ENCODE results near the gene SLC26A8.
A peak's percentile ranks its signal among the peaks of the same experiment; 100 is the strongest.

Gene SLC26A8

DNA sequence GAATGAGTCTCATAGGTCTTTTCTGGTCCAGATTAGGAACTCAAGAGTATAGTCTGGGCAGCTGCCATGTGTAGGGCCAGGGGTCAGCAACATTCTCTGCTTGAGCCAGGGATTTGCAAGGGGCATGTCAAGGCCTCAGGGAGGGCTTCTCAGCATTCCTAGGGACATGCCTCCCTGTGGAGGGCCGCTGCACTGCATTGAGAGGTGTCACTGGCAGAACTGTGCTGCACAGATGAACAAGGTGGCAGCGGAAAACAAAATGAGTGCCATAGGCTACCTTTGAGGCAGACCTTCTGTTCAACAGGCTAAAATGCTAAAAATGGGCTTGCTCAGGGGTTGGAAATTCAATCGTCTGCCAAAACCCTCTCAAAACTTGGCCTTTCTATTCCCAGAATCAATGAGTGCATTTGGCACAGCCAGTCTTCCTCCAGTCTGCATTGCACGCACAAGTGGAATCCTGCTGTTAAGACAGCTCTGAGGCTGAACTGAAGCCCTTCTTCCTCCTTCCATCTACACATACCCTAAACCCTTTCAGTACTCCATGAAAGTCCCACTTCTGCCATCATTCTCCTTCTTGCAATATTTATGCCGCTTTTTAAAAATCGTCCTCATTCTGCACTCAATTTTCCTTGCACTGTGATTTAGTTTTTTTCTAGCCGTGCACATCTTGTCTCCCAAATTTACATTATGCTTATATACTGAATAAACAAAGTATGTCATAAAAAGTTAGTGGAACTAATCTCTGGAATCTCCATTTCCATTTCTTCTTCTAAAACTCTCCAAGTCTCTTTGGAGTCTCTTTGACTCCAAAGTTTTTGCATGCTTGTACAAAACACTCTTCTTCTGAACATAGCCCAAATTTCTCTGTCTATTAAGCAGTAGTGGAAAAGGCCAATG is 51.7 kb downstream of the SLC26A8 start:
- H3K4me3 ChIP-seq (ENCODE audit: low read depth, low read length), result no peak overlapping the region
- TF ChIP-seq, protein P1, sequence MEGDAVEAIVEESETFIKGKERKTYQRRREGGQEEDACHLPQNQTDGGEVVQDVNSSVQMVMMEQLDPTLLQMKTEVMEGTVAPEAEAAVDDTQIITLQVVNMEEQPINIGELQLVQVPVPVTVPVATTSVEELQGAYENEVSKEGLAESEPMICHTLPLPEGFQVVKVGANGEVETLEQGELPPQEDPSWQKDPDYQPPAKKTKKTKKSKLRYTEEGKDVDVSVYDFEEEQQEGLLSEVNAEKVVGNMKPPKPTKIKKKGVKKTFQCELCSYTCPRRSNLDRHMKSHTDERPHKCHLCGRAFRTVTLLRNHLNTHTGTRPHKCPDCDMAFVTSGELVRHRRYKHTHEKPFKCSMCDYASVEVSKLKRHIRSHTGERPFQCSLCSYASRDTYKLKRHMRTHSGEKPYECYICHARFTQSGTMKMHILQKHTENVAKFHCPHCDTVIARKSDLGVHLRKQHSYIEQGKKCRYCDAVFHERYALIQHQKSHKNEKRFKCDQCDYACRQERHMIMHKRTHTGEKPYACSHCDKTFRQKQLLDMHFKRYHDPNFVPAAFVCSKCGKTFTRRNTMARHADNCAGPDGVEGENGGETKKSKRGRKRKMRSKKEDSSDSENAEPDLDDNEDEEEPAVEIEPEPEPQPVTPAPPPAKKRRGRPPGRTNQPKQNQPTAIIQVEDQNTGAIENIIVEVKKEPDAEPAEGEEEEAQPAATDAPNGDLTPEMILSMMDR (IDR thresholded peaks at IDR 0.05; ENCODE audit: low read depth, low read length), result no peak
- in situ Hi-C loops (cut with HindIII; ENCODE audit: low sequenced_read_pairs), result no loop called here
- DNase-seq (ENCODE audit: low read depth, low spot score), result no peak

DNA sequence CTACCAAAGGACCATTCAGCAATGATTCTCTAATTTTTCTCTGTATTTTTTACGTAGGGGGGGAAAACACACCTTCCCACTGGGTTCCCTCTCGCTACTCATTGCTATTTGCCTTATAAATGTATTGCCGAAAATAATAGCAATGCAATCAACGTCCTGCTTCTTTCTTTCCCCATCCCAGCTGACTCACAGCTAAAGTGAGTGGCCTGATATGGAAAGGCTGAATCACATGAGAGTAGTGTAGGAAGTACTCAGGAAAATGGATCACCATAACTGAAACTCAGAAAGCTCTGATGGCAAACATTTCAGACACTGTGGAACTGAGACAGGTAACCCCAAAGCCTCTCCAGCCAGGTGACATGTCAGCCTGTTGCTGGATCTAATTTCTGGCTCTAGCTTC is 54.3 kb downstream of the SLC26A8 start:
- DNase-seq (ENCODE audit: low read depth, low spot score), result peak; percentile 53
- H3K4me3 ChIP-seq (ENCODE audit: low read depth, low read length), result no peak overlapping the region
- in situ Hi-C loops (cut with HindIII; ENCODE audit: low sequenced_read_pairs), result no loop called here
- TF ChIP-seq, protein P1 (IDR thresholded peaks at IDR 0.05; ENCODE audit: low read depth, low read length), result no peak

DNA sequence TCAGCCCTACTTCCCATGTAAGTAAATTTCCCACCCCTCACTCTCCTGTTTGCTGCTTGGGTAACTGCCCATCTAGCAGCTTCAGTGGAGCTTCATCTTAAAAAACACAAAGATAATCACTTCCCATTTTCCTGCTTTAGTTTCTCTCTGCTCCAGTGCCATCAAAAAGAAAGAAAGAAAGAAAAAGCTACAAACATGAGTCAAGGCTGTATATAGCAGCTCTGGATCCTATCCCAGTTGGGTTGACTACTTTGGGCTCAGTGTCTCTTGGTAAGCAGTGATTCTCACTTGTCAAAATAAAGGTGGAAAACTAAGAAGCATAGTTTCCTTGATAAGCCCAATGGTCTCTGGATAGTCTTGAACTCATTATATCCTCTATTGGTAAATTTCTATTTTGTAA is 54.8 kb downstream of the SLC26A8 start:
- in situ Hi-C loops (cut with HindIII; ENCODE audit: low sequenced_read_pairs), result no loop called here
- no peak for DNase-seq (ENCODE audit: low read depth, low spot score)
- no peak overlapping the region for H3K4me3 ChIP-seq (ENCODE audit: low read depth, low read length)
- TF ChIP-seq, protein P1 (IDR thresholded peaks at IDR 0.05; ENCODE audit: low read depth, low read length), result no peak

DNA sequence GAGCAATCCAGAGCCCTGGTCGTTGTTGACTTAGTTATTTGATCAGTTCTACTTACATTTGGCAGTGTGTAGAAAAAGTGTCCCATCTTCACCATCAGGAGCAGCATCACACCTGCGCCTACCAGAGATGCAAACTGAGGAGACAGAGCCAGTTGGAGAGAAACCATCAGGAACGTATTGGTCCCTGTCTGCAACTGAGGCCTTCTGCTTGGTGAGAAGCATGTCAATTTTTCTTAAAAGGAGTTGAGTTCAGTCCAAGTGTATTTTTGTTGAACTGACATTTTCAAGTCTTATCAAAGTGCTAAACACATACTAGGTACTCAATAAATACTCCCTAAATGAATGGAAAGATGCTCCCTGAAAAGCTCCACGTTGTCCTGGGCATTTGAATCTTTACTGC is 55.6 kb downstream of the SLC26A8 start:
- in situ Hi-C loops (cut with HindIII; ENCODE audit: low sequenced_read_pairs), result no loop called here
- no peak overlapping the region for H3K4me3 ChIP-seq (ENCODE audit: low read depth, low read length)
- DNase-seq (ENCODE audit: low read depth, low spot score), result no peak
- TF ChIP-seq, protein P1 (IDR thresholded peaks at IDR 0.05; ENCODE audit: low read depth, low read length), result no peak

DNA sequence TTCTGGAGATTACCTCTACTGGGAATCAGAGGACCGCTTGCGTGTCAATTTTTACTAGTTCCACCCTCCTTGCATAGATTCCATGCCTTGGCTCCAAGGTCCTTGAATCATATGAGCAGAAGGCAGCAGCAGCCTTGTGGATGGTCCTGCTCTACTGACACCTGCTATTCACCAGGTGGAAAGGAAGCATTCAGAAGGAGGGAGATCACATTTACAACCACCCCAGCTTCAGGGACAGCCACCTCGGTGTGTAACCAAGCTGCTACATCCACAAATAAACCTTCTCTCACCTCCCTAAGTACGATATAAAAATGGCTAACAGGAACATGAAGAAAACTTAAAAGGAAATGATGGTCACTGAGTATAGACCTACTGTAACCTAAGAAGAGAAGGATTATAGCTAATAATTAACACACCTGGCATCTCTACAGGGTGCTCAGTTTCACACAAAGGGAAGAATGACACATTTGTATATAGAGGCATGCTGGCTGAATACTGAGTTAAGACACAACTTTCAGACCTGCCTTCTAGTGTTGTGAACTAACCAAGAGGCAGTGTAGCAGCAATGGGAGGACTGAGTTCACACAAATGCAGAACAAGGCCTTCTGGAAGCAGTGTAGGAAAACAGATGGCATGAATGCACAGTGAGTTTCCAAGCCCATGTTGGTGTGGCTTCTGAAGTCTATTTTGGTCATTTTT is 57.2 kb downstream of the SLC26A8 start:
- no peak overlapping the region for H3K4me3 ChIP-seq (ENCODE audit: low read depth, low read length)
- TF ChIP-seq, protein P1 (IDR thresholded peaks at IDR 0.05; ENCODE audit: low read depth, low read length), result no peak
- in situ Hi-C loops (cut with HindIII; ENCODE audit: low sequenced_read_pairs), result no loop called here
- no peak for DNase-seq (ENCODE audit: low read depth, low spot score)

DNA sequence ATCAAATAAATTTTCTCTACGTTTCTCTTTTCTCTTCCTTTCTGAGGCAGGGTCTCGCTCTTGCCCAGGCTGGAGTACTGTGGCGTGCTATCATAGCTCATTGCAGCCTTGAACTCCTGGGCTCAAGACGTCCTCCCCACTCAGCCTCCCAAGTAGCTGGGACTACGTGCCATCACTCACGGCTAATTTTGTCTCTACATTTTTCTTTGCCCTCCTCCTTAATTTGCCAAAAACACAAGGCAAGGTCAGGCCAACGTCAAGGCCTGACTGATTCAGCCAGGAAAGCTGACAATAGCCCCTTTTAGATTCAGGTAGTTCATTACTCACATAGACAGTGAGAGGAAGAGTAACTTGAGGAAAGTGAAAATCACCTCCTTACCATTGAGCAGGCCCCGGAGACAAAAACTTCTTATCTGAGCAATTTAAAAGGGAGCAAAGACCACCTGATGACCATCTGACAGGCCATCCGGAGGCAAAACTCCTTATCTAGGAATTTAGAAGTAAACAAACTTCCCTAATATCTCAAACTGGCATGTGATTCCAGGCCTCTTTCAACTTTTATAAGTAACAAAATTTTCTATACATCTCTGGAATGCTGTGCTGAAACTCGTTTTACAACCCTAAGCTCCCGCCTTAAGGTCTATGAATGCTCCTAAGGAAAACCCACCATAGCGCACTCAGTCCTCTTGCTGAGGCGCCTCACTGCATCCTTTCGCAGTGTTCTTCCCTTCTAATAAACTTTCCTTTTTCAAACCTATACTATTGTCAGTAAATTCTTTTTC is 61.5 kb downstream of the SLC26A8 start:
- DNase-seq (ENCODE audit: low read depth, low spot score), result no peak
- in situ Hi-C loops (cut with HindIII; ENCODE audit: low sequenced_read_pairs), result no loop called here
- H3K4me3 ChIP-seq (ENCODE audit: low read depth, low read length), result no peak overlapping the region
- TF ChIP-seq, protein P1 (IDR thresholded peaks at IDR 0.05; ENCODE audit: low read depth, low read length), result no peak
